GM20000 (cell line): ENCODE results near the gene SAG.

Source experiments
- DNase-seq: peaks from one replicate; pipeline ENCODE4 v3.0.0; 2012; ENCODE audit warnings: low spot score
- TF ChIP-seq, protein P1 (sequence below): IDR thresholded peaks from 2 replicates; pipeline ENCODE4 v1.5.1; 2012; ENCODE audit warnings: mild to moderate bottlenecking, control low read depth; ENCODE audit errors: extremely low read depth, missing control alignments

SAG gene

DNA sequence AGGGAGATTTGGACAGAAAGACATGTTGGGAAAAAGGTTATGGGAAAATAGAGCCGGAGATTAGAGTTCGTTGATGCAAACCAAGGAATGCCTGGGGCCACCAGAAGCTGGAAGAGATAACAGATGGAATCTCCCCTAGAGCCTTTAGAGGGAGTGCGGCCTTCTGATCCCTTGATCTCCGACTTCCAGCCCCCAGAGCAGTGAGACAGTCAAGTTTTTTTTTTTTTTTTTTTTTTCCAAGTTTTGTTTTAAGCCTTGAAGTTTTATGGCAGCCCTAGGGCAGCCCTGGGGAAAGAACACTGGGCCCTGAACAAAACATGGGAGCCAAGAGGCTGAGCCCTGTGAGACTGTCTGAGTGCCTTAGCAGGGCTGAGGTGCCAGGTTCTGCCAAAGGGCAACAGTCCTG, 53.2 kb downstream of the SAG start:
- TF ChIP-seq, protein P1, sequence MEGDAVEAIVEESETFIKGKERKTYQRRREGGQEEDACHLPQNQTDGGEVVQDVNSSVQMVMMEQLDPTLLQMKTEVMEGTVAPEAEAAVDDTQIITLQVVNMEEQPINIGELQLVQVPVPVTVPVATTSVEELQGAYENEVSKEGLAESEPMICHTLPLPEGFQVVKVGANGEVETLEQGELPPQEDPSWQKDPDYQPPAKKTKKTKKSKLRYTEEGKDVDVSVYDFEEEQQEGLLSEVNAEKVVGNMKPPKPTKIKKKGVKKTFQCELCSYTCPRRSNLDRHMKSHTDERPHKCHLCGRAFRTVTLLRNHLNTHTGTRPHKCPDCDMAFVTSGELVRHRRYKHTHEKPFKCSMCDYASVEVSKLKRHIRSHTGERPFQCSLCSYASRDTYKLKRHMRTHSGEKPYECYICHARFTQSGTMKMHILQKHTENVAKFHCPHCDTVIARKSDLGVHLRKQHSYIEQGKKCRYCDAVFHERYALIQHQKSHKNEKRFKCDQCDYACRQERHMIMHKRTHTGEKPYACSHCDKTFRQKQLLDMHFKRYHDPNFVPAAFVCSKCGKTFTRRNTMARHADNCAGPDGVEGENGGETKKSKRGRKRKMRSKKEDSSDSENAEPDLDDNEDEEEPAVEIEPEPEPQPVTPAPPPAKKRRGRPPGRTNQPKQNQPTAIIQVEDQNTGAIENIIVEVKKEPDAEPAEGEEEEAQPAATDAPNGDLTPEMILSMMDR = no peak
- no peak for DNase-seq

DNA sequence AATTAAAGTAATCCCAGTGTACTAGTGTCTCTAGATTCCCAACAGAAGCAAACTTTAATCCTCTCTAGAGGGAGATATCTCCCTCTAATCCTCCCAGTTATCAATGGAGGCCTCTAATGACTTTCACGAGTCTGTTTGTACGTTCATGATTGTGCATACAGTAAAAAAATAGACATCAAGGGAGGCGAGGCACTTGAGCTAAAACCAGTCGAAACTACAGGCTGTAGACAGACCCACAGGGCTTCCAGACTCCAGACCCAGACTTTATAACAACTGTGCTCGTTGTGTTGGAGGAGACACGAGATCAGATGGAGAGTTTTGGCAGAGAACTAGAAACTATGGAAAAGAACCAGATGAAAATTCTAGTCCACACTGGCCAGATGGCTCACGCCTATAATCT, 53.7 kb downstream of the SAG start:
- TF ChIP-seq, protein P1 = no peak
- no peak for DNase-seq

DNA sequence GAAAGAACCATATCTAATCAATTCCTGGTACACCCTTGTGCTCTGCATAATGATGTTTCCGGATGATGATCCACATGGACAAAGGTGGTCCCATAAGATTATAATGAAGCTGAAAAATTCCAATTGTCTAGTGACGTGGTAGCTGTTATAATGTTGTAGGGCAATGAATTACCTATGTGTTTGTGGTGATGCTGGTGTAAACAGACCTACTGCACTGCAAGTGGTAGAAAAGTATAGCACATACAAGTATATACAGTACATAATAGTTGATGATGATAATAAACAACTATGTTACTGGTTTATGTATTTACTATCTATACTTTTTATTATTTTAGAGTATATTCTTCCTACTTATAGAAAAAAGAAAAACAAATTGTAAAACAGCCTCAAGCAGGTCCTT, 55.1 kb downstream of the SAG start:
- TF ChIP-seq, protein P1 = no peak
- DNase-seq = no peak

DNA sequence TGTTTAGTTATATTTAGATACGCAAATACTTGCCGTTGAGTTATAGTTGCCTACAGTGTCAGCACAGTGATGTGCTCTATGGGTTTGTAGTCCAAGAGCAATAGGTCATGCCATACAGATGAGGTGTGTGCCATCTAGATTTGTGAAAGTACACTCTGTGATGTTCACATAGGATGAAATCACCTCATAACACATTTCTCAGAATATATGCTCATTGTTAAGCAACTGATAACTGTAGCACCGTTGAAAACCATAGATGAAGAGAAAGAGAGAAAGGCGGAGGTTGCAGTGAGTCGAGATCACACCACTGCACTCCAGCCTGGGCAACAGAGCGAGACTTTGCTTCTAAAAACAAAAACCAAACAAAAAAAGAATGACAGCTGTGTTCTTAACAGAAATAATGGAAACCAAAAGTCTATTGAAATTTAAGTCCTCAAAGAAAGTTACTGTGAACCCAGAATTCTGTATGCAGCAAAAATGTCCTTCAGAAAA, 56.2 kb downstream of the SAG start:
- DNase-seq = no peak
- TF ChIP-seq, protein P1 = no peak

DNA sequence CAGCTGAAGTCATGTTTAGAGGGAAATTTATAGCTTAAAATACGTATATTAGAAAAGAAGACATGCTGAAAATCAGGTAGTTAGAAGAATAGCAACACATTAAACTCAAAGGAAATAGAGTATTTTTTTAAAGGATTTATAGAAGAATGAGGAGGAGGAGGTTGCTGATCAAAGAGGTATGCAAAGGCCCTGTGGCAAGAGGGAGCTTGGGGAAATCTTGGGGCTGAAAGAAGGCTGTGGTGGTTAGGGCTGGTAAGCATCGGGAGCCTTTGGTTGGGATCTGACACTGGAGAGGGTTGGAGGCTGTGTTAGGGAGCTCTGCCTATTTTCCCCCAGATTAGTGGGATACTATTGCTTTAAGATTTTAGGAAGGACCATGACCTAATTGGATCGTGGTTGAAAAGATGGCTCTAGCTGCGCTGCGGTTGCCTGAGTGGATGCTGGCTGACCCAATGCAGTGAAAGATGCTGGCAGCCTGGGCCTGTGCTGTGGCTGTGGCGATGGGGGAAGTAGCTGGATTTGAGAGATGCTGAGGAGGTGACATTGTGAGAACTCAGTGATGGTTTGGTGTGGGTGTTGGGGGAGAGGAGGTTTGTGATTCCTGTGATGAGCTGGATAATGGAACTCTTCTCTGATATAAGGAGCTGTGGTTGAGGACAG, 58.4 kb downstream of the SAG start:
- no peak for DNase-seq
- TF ChIP-seq, protein P1 = no peak

DNA sequence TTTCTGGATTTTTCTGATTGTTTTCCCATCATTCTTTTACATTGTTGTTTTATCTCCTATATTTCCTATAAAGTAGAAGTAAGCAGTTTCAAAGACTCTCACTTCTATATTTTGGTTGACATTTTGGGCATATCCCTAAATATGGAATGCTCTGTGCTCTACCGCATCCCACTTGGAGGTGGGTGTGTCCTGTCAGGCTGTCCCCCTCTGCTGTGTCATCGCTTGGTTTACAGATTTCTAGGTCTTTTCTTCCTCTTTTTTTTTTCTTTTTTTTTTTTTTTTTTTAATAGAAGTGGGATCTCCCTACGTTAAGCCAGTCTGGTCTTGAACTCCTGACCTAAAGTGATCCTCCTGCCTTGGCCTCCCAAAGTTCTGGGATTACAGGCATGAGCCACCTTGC, 60.0 kb downstream of the SAG start:
- TF ChIP-seq, protein P1 = no peak
- no peak for DNase-seq

DNA sequence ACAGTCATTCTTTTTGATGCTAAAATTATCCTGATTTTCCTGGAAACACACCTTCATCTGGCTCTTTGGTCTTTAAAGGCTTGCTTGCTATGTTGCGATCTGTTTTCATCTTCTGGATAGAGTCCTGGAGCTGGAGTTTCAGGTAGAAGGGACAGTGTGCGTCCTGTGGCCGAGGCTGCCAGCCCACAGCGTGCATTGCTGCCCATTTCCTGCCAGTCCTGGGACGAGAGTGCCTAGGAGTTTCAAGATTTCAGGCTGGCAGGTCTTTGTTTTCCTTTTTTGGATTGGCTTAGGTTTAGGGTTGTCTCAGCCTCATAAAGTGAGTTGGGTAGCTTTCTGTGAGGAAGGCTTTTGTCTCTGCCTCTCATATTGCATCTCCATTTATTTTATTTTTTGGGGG, 61.1 kb downstream of the SAG start:
- TF ChIP-seq, protein P1 = no peak
- DNase-seq = no peak
